ENCODE data around the gene NVL.
"Not testable (repeated sequence)": the region's sequence is repeated elsewhere in the genome, so short reads cannot be mapped to it uniquely, and the experiment has no call there.

DNA sequence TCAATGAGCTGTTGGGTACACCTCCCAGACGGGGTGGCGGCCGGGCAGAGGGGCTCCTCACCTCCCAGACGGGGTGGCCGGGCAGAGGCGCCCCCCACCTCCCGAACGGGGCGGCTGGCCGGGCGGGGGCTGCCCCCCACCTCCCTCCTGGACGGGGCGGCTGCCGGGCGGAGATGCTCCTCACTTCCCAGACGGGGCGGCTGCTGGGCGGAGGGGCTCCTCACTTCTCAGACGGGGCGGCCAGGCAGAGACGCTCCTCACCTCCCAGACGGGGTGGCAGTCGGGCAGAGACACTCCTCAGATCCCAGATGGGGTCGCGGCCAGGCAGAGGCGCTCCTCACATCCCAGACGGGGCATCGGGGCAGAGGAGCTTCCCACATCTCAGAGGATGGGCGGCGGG is 19.7 kb upstream of the NVL start:
- TF ChIP-seq, protein P1, sequence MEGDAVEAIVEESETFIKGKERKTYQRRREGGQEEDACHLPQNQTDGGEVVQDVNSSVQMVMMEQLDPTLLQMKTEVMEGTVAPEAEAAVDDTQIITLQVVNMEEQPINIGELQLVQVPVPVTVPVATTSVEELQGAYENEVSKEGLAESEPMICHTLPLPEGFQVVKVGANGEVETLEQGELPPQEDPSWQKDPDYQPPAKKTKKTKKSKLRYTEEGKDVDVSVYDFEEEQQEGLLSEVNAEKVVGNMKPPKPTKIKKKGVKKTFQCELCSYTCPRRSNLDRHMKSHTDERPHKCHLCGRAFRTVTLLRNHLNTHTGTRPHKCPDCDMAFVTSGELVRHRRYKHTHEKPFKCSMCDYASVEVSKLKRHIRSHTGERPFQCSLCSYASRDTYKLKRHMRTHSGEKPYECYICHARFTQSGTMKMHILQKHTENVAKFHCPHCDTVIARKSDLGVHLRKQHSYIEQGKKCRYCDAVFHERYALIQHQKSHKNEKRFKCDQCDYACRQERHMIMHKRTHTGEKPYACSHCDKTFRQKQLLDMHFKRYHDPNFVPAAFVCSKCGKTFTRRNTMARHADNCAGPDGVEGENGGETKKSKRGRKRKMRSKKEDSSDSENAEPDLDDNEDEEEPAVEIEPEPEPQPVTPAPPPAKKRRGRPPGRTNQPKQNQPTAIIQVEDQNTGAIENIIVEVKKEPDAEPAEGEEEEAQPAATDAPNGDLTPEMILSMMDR (IDR thresholded peaks at IDR 0.05): not testable (repeated sequence)
- not testable (repeated sequence) for TF ChIP-seq ZFX (IDR thresholded peaks at IDR 0.05; ENCODE audit: borderline replicate concordance)
